Epithelial cell of esophagus (primary cell): ENCODE results near the gene PLK3.
"Not testable (repeated sequence)": the region's sequence is repeated elsewhere in the genome, so short reads cannot be mapped to it uniquely, and the experiment has no call there.

ENCODE experiments used
- DNase-seq: peaks from one replicate; pipeline ENCODE4 v3.0.0; 2010; ENCODE audit warnings: low read depth
- H3K4me3 ChIP-seq: 2 replicates; pipeline ENCODE4 v1.5.1; 2011; ENCODE audit warnings: mild to moderate bottlenecking, low read length, control low read depth
- TF ChIP-seq, protein P1 (sequence below): IDR thresholded peaks from 2 replicates; pipeline ENCODE4 v1.5.1; 2011; ENCODE audit warnings: low read depth, mild to moderate bottlenecking, low read length, control low read depth, inconsistent platforms; ENCODE audit not compliant: insufficient read depth; ENCODE audit errors: missing control alignments

PLK3 gene

DNA sequence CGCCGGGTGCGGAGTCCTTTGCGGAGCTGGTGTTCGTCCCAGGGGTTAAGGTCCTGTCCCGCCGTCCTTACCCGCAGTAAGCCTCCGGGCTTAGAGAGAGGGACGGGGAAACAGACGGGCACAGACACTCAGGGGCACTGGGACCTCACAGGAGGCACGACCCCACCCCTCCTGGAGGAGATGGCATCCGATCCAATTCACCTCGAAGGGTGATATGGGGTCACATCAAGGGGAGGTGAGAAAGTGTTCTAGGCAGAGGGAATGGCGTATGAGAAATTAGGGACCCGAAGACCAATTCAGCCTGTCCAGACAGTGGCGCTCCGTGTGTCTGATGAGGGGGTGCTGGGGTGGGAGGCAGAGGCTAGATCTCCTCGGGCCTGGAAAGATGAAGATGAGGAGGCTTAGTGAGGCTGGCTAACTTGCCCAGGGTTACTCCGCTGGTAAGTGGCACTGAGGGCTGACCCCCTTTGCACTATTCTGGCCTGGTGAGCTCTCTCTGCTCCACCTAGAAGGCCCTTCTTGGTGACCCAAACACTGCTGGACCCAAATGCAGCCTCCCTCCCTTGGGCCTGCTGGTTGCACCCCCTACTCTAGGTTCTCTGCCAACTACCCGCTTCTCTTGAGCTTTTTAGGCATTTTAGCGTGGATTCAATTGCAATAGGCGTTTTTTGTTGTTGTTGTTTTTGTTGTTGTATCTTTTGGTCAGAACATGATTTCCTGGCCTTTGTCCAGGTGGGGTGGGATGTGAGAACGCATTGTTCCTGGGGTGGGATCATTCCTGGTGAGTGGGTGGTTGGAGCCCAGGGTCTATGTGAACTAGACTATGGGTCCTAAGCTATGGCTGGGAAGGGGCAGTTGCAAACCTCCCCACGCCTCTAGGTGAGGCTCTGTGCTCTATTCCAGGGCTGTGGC lies 20.4 kb downstream of the PLK3 start:
- H3K4me3 ChIP-seq = peak overlapping the region; percentile 62
- DNase-seq = no peak
- TF ChIP-seq, protein P1, sequence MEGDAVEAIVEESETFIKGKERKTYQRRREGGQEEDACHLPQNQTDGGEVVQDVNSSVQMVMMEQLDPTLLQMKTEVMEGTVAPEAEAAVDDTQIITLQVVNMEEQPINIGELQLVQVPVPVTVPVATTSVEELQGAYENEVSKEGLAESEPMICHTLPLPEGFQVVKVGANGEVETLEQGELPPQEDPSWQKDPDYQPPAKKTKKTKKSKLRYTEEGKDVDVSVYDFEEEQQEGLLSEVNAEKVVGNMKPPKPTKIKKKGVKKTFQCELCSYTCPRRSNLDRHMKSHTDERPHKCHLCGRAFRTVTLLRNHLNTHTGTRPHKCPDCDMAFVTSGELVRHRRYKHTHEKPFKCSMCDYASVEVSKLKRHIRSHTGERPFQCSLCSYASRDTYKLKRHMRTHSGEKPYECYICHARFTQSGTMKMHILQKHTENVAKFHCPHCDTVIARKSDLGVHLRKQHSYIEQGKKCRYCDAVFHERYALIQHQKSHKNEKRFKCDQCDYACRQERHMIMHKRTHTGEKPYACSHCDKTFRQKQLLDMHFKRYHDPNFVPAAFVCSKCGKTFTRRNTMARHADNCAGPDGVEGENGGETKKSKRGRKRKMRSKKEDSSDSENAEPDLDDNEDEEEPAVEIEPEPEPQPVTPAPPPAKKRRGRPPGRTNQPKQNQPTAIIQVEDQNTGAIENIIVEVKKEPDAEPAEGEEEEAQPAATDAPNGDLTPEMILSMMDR = no peak

DNA sequence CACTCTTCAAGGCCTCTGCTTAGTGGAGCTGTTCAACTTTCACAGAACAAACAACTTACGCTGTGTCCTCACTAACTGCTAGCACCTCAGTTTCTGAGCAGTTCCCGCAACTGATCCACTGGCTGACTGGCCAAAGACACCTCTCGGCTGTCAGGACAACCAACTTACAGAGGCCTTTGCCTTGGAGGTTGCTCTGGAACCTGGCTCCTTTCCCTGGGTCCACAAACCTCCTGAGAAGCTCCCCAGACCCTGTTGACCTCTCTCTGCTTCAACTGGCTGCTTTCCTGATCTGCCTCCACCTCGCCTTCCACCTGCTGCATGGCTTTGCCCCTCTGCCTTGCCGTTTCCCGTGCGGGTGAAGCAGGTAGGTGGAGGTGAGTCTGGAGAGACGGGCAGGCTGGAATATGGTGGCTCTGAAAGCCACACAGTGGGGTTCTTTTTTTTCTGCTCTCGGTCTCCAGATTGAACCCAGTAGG lies 21.1 kb downstream of the PLK3 start:
- DNase-seq = no peak
- no peak overlapping the region for H3K4me3 ChIP-seq
- TF ChIP-seq, protein P1 = no peak

DNA sequence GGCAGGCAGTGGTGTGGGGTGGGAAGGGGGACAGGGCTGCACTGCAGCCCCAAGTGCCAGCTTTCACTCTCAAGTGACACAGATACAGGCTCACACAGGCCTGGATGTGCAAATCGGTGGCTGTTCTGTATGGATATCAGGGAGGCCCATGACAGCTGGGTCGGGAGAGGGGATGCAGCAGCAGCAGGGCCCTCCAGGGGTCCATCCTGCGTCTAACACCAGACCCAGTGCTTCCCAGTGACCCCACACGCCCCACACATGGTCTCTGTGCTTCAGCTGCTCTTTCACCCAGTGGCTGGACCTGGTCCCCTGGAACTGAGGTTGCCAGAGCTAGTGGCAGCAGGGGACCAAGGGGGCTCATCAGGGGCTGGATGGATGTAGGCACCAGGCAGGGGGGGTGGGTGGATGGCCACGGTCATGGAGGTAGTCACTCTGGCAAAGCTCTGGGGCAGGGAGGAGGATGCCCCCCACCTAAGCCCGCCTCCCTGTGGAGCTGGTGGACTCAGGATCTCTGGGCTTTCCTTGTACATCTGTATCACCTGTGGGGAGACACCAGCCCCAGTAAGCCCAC lies 22.0 kb downstream of the PLK3 start:
- DNase-seq = no peak

DNA sequence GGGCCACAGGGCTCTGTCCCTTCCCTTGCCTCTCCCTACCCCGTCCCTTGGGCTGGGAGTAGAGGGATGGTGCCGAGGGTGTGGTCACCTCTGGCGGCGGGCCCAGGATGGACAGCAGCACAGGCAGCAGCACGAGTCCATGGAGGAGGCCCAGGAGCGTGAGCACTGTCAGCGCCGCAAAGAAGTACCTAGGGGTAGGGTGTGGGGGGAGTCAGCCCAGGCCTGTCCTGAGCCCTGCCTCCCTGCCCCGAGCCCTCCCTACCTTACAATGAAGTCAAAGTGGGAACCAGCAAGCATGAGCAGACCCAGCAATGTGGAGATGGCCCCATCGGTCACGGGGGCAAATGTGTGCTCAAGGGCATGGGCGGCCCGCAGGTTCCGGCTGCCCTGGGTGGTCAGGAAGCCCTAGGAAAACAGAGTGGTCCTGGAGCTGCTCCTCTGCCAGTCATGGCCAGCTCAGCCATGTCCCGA lies 22.8 kb downstream of the PLK3 start:
- DNase-seq = no peak
- TF ChIP-seq, protein P1 = no peak
- H3K4me3 ChIP-seq = no peak overlapping the region

More for the DNA sequence above, 22.0 kb downstream of the PLK3 start:
- no peak overlapping the region for H3K4me3 ChIP-seq
- TF ChIP-seq, protein P1 = no peak

DNA sequence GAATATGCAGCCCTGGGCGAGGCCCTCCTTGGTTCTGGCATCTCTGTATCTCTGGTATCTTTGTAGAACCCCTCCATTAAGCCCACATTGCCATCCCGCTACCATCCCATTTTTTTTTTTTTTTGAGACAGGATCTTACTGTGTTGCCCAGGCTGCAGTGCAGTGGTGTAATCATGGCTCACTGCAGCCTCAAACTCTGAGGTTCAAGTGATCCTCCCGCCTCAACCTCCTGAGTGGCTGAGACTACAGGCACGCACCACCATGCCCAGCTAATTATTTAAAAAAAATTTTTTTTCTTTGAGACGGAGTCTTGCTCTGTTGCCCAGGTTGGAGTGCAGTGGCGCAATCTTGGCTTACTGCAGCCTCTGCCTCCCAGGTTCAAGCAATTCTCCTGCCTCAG lies 24.2 kb downstream of the PLK3 start:
- not testable (repeated sequence) for DNase-seq, H3K4me3 ChIP-seq

DNA sequence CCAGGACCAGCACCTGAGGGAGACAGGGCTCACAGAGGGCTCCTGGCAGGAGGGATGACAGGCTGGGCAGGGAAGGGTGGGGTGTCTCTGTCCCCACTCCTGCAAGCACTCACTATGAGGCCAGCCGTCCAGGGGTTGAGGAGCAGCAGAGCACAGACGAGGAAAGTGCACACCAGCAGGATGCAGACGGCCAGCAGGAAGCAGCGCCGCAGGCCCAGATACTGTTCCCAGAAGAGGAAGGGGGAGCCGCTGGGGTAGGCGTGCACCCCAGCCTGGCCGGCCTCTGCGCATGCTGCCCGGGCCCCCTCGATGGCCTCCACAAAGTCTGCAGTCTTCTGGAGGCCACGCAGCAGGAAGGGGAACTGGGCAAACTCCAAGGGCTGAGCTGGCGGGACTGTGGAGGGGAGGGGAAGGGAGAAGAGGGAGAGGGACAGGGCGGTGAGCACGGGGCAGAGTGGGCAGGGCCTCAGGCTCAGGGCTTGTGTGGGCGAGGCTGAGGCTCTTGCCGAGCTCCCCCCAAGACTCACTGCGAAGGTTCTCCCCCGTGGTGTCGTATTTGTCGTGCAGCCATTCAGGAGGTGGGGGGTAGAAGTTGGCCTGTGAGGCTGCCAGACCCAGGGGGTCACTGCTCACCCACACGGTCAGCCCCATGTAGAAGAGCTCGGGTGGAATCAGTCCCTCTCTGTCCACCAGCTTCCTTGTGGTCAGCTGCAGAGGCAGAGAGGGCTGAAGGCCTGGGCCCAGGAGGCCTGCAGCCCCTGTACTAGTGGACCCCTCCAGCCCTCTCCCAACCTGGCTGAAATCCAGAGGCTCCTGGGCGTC lies 26.4 kb downstream of the PLK3 start:
- TF ChIP-seq, protein P1 = no peak
- H3K4me3 ChIP-seq = no peak overlapping the region
- no peak for DNase-seq

DNA sequence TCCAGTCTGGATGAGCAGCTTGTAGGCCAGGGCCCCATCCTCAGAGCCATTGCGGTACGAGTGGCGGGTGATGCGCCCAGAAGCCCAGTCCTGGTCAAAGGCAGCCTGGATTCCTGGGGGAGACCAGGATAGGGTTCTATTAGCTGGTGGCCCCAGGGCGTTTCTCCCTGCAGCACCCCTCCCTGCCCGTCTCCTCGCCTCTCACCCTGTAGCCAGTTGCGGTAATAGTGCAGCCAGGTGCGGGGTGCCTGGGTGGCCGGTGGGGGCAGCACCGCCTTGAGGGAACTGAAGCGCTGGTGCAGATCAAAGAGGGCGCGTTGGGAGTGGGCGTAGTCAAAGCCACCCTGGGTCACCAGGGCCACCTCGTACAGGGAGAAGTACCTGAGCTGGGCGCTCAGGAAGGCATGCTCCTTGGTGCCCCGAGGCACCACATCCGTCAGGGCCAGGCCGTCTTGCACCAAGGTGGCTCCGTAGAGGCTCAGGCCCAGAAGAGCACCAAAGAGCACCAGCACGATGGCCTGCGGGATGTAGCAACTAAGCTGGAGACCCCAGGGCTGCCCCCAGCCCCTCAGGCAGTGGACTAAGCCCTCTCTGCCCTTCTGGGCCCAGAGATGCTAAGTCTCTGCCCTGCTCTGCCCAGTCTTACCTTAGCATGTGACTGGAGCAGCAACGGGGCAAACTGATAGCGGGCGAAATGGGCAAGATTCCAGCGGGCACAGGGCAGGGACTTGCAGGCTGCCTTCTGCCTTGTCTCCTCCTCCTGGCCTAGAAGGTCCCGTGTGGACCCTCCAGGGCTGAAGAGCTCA lies 27.2 kb downstream of the PLK3 start:
- no peak overlapping the region for H3K4me3 ChIP-seq
- no peak for DNase-seq
- TF ChIP-seq, protein P1 = no peak
